ENCODE data around the gene TMEM247.
"Not testable (repeated sequence)": the region's sequence is repeated elsewhere in the genome, so short reads cannot be mapped to it uniquely, and the experiment has no call there.

The TMEM247 gene

GRCh38 chr2:46518861-46519260, 39.5 kb downstream of the TMEM247 start:
- no peak for DNase-seq (ENCODE audit: low read depth)
- H3K4me3 ChIP-seq (ENCODE audit: low read depth, low read length), result no peak overlapping the region
- no peak for TF ChIP-seq CTCF (IDR thresholded peaks at IDR 0.05; ENCODE audit: low read depth, low read length, missing control alignments)

GRCh38 chr2:46519265-46519664, 39.9 kb downstream of the TMEM247 start:
- H3K4me3 ChIP-seq (ENCODE audit: low read depth, low read length), result no peak overlapping the region
- no peak for TF ChIP-seq CTCF (IDR thresholded peaks at IDR 0.05; ENCODE audit: low read depth, low read length, missing control alignments)
- no peak for DNase-seq (ENCODE audit: low read depth)

- no peak for TF ChIP-seq CTCF (IDR thresholded peaks at IDR 0.05; ENCODE audit: low read depth, low read length, missing control alignments)
- DNase-seq (ENCODE audit: low read depth), result no peak
- no peak overlapping the region for H3K4me3 ChIP-seq (ENCODE audit: low read depth, low read length)
Observed at GRCh38 chr2:46520130-46520711, 40.9 kb downstream of the TMEM247 start.

GRCh38 chr2:46521215-46521683, 41.9 kb downstream of the TMEM247 start:
- H3K4me3 ChIP-seq (ENCODE audit: low read depth, low read length), result no peak overlapping the region
- no peak for DNase-seq (ENCODE audit: low read depth)
- no peak for TF ChIP-seq CTCF (IDR thresholded peaks at IDR 0.05; ENCODE audit: low read depth, low read length, missing control alignments)

GRCh38 chr2:46522385-46522784, 43.0 kb downstream of the TMEM247 start:
- not testable (repeated sequence) for H3K4me3 ChIP-seq (ENCODE audit: low read depth, low read length); DNase-seq (ENCODE audit: low read depth)

GRCh38 chr2:46525522-46526155, 46.3 kb downstream of the TMEM247 start:
- H3K4me3 ChIP-seq (ENCODE audit: low read depth, low read length), result no peak overlapping the region
- no peak for TF ChIP-seq CTCF (IDR thresholded peaks at IDR 0.05; ENCODE audit: low read depth, low read length, missing control alignments)
- no peak for DNase-seq (ENCODE audit: low read depth)

GRCh38 chr2:46528880-46529279, 49.5 kb downstream of the TMEM247 start:
- no peak overlapping the region for H3K4me3 ChIP-seq (ENCODE audit: low read depth, low read length)
- no peak for TF ChIP-seq CTCF (IDR thresholded peaks at IDR 0.05; ENCODE audit: low read depth, low read length, missing control alignments)
- DNase-seq (ENCODE audit: low read depth), result no peak

Measured in GM12864 (cell line).